Cerebellar cortex (tissue), 1 donor: ENCODE measurements around the gene FOXC2.

Source experiments
- DNase-seq: peaks from one replicate; pipeline ENCODE4 v3.0.0-alpha.2; 2015; ENCODE audit warnings: low spot score

The FOXC2 gene

DNA sequence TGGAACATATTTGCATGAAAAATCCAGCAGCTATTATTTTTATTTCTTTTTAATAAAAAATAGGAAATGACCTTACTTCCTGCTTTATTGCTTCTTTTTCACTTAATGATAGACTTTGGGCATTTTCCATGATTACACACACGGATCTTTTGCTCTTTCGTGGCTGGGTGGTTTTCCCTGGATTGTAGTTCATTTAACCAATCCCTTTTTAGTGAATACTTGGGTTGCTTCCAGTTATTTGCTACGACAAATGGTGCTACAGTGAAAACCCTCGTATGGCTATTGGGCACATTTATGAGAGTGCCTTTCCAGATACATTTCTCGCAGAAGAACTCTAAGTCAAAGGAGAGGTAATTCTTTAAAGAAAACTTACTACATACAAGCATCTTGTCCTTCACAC lies 50.3 kb downstream of the FOXC2 start:
- no peak for DNase-seq

DNA sequence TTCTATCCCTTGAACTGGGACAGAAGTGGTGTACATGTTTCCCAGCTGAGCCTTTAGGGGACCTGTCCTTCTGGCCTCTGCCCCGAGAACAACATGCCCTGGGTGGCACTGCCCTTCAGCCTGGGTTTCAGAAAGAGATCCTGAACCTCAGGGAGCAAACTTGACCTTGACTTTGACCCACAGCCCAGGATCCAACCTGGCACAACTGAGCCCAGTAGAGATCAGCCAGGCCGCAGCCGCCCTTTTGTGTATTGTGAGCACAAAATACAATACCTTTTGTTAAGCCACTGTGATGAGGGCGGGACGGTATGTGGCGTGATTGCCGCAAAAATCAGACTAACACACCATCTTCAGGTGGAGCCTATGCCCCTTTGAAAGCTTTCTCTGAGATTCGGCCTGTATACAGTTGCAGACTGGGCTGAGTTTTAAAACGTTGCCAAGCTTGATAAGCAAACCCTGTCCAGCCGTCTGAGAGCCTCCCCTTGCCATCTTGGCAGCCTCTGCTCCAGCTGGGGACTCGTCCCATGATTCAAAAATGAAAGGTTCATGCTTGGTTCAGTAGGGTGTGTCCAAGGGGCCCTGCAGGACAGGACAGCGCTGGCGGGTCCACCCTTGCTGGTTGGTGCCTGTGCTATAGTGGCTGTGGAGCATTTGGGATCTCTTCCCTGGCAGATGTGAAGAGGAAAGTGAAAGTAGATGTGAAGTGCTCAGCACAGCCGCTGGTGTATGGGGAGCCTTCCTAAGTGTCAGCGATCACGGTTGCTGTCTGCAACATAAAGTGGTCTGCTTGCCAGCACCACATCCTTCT lies 52.0 kb downstream of the FOXC2 start:
- no peak for DNase-seq
